ENCODE data around the gene NDUFB10. TPM values are rescaled to one million over a fixed set of nuclear protein-coding genes. Genes with fewer than 3 reads are reported as not detected.
A peak's percentile ranks its signal among the peaks of the same experiment; 100 is the strongest.

NDUFB10 gene
- total and polyA plus RNA-seq, 12 donors: 375 to 1,046 (median 590) TPM

DNA sequence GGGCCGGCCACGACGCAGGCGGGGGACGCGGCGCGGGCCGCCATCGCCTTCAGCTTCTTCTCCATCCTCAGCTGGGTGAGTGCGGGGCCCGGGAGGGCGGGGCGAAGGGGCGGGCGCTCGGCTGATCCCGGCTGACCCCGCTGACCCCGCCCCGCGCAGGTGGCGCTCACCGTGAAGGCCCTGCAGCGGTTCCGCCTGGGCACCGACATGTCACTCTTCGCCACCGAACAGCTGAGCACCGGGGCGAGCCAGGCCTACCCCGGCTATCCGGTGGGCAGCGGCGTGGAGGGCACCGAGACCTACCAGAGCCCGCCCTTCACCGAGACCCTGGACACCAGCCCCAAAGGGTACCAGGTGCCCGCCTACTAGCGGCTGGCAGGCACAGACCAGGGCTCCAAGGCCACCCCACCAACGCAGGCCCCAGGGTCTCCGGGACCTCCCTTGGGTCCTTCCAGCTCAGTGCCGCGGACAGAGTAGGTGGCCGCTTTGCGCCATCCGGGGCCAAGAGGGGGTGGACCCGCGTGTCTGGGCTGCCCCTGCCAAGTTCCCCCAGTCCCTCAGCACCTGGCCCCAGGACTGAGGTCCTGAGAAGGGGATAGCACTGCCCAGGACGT, 33.5 kb downstream of the NDUFB10 start:
- intact Hi-C loops (cut with DNase I): no loop called here
- H3K27ac ChIP-seq: no peak overlapping the region
- peak overlapping the region in 7 of 10 donors; percentile 39 to 60 (median 53) for H3K4me3 ChIP-seq
- no peaks in the 10 kb centered on the region for H3K9me3 ChIP-seq
- WGBS, 2 donors: 42 to 52% methylated on average over 35 to 50 of the region's 50 CpGs
- H3K4me1 ChIP-seq: peaks cover 5 to 27% (median 22%) of the 10 kb centered on the region in 9 donors
- DNase-seq (no peak), ATAC-seq (peak in 4 of 8 donors; percentile 0 to 25 (median 2))
- H3K36me3 ChIP-seq: peaks cover 0 to 18% (median 11%) of the 10 kb centered on the region in 9 donors
- H3K27me3 ChIP-seq: peaks cover 12 to 40% (median 36%) of the 10 kb centered on the region in 7 donors
- TF ChIP-seq CTCF (IDR thresholded peaks at IDR 0.05): no peak

GRCh38 chr16:1993731-1994131, 34.4 kb downstream of the NDUFB10 start:
- intact Hi-C loops (cut with DNase I): no loop called here
- DNase-seq (no peak), ATAC-seq (no peak)
- Histone ChIP-seq H3K9me3 (no peaks in the 10 kb centered on the region), H3K4me3 (no peak overlapping the region), H3K36me3 (peaks cover 0 to 27% (median 18%) of the 10 kb centered on the region in 9 donors), H3K27ac (no peak overlapping the region), H3K4me1 (peaks cover 5 to 31% (median 22%) of the 10 kb centered on the region in 9 donors), H3K27me3 (peaks cover 12 to 32% (median 26%) of the 10 kb centered on the region in 7 donors)
- no peak for TF ChIP-seq CTCF (IDR thresholded peaks at IDR 0.05)
- WGBS, 2 donors: 69 to 76% methylated on average over 2 of the region's 2 CpGs

DNA sequence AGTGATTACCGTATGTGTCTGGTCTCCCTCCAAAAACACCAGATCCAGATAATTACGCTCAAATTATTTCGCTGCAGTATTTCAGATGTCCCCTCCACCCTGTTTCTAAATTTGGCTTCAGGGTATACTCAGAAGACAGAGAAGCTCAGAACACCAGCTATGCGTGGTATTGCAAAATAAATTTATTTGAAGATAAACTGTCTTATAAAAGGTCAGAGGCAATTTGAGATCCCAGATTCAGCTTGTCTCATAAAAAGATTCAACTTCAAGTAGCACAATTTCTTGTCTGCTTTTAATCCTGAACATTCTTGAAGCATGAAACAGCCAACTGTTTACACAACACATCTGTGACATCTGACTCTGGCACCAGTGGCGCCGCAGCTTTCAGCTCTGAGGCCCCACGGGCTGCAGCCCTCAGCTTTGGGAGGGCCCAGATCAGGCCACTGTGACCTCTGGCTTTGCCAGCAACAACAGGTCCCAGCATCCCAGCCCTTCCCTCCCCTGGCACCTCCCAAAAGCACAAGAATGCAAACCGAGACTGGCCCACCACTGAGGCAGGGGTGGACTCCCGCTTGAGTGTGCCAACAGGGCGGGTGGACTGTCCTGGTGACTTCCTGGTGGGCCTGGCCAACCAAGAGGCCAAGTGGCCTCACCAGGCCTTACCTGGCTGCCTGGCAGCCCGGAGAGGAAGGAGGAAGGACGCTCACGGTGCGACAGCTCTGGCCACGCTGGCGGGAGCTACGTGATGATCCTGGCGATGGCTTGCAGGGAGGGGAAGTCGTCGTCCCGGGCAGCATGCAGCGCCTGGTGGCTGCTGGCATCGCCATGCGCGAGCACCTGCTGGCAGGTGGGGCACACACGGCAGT, 38.4 kb downstream of the NDUFB10 start:
- Histone ChIP-seq H3K4me3 (no peak overlapping the region), H3K27me3 (no peaks in the 10 kb centered on the region), H3K27ac (no peak overlapping the region), H3K9me3 (no peaks in the 10 kb centered on the region), H3K4me1 (peaks cover 0 to 5% (median 0%) of the 10 kb centered on the region in 9 donors), H3K36me3 (peaks cover 16 to 67% (median 57%) of the 10 kb centered on the region in 9 donors)
- ATAC-seq (peak in 1 of 8 donors; percentile 10), DNase-seq (no peak)
- TF ChIP-seq CTCF (IDR thresholded peaks at IDR 0.05): no peak
- intact Hi-C loops (cut with DNase I): no loop called here
- 89 to 90% methylated on average over 25 to 26 of the region's 26 CpGs for WGBS, 2 donors

GRCh38 chr16:1998360-1998835, 39.1 kb downstream of the NDUFB10 start:
- no peaks in the 10 kb centered on the region for H3K27me3 ChIP-seq
- no peak for TF ChIP-seq CTCF (IDR thresholded peaks at IDR 0.05)
- intact Hi-C loops (cut with DNase I): no loop called here
- 95 to 96% methylated on average over 27 of the region's 27 CpGs for WGBS, 2 donors
- peaks cover 16 to 74% (median 63%) of the 10 kb centered on the region in 9 donors for H3K36me3 ChIP-seq
- peaks cover 0 to 9% (median under 1%) of the 10 kb centered on the region in 9 donors for H3K4me1 ChIP-seq
- DNase-seq (no peak), ATAC-seq (no peak)
- no peaks in the 10 kb centered on the region for H3K9me3 ChIP-seq
- no peak overlapping the region for H3K4me3 ChIP-seq
- H3K27ac ChIP-seq: no peak overlapping the region
